Neural cell (in vitro differentiated cells): Measurements from ENCODE around the gene ANK2.

Source experiments
- EZH2 ChIP-seq: fragments of 200-600, 300-800 bp; shearing (Covaris generic), sonication (generic); IDR thresholded peaks from 2 replicates; pipeline ENCODE4 v1.6.1; 2014; ENCODE audit warnings: antibody characterized with exemption, low read length, borderline replicate concordance, mild to moderate bottlenecking; ENCODE audit not compliant: insufficient read depth, poor library complexity, severe bottlenecking
- MXI1 ChIP-seq: fragments of 450-650 bp; conservative IDR thresholded peaks from 2 replicates; pipeline ENCODE4 v1.6.1; 2014; ENCODE audit warnings: antibody characterized with exemption, mild to moderate bottlenecking; ENCODE audit not compliant: poor library complexity, severe bottlenecking
- POLR2AphosphoS5 ChIP-seq: IDR thresholded peaks from 2 replicates; pipeline ENCODE4 v1.6.1; 2012
- TF ChIP-seq, protein P1 (sequence below): fragments of 450-650 bp; IDR thresholded peaks from 2 replicates; pipeline ENCODE4 v1.5.1; 2014; ENCODE audit warnings: antibody characterized with exemption, mild to moderate bottlenecking, moderate library complexity; ENCODE audit not compliant: poor library complexity, severe bottlenecking

DNA sequence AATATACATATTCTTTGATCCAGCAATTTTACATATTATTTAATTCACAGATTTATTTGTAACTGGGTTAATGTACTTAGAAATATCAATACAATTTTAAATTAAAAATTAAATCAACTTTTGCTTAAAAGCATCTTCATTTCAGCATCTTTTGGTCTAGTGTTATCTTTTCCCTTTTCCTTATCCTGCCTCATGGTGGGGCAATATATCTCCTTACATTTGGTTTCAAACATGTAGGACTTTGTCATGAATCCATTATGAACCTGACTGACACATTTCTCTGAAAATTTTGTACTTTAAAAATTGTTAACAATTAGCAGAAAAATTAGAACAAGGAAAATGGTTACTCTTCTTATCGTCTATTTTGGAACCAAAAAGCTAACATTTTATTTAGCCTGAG, 42.8 kb upstream of the ANK2 start:
- TF ChIP-seq EZH2: no peak
- no peak for TF ChIP-seq POLR2AphosphoS5
- TF ChIP-seq, protein P1, sequence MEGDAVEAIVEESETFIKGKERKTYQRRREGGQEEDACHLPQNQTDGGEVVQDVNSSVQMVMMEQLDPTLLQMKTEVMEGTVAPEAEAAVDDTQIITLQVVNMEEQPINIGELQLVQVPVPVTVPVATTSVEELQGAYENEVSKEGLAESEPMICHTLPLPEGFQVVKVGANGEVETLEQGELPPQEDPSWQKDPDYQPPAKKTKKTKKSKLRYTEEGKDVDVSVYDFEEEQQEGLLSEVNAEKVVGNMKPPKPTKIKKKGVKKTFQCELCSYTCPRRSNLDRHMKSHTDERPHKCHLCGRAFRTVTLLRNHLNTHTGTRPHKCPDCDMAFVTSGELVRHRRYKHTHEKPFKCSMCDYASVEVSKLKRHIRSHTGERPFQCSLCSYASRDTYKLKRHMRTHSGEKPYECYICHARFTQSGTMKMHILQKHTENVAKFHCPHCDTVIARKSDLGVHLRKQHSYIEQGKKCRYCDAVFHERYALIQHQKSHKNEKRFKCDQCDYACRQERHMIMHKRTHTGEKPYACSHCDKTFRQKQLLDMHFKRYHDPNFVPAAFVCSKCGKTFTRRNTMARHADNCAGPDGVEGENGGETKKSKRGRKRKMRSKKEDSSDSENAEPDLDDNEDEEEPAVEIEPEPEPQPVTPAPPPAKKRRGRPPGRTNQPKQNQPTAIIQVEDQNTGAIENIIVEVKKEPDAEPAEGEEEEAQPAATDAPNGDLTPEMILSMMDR: no peak
- TF ChIP-seq MXI1: no peak
